ENCODE data around the gene SSBP1. TPM values are rescaled to one million over a fixed set of nuclear protein-coding genes. Genes with fewer than 3 reads are reported as not detected.
A peak's percentile ranks its signal among the peaks of the same experiment; 100 is the strongest.
"Not testable (repeated sequence)": the region's sequence is repeated elsewhere in the genome, so short reads cannot be mapped to it uniquely, and the experiment has no call there.

Gene SSBP1, protein sequence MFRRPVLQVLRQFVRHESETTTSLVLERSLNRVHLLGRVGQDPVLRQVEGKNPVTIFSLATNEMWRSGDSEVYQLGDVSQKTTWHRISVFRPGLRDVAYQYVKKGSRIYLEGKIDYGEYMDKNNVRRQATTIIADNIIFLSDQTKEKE
- 100 to 1,000 TPM in 1 of 6 donors, 10 to 100 TPM in 5; 30.2 to 114 (median 66.8) TPM for total RNA-seq

DNA sequence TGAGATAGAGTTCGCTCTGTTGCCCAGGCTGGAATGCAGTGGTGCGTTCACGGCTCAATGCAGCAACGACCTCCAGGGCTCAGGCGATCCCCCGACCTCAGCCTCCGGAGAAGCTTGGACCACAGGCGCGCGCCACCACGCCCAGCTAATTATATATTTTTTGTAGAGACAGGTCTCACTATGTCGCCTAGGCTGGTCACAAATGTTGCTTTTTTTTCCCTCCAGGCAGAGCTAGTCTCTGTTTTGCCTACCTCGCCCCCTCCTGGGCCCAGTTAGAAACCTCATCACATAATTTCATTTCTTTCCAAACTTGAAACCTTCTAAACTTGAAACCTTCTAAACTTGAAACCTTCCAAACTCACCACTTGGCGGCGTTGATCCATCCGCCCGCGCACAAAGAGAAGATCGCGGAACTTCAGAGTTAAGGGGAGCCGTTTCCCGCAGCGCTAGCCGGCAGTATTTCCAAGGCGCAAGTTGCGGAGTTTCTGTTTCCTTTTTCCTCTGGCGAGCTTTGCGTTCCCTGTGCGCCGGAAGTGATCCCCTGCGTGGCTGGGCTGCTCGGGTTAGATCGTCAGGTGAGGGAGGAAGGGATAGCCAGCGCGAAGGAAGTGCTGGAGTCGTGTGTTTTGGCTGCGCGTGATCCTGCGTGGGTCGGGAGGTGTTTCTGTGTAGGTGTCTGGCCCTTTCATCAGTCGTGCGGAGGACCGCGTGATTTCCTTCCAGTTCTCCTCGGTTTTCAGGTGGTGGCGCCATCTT is at the start of gene SSBP1:
SSBP1 (plus strand) TSS at position 523 of the 756 bp plus-strand sequence. CDS start 809 bp downstream, outside the sequence.
- H3K4me1 ChIP-seq = peaks cover 18 to 34% (median 27%) of the 10 kb centered on the region in 4 donors
- no peaks in the 10 kb centered on the region for H3K9me3 ChIP-seq
- peak within 1 kb of the TSS; percentile 83 to 88 (median 85) for H3K27ac ChIP-seq
- 0 to 4% methylated on average over 43 to 46 of the region's 46 CpGs for WGBS, 2 donors
- ATAC-seq (ENCODE audit: low FRiP score in 2 of 2) = peak; percentile 97 to 98
- DNase-seq = peak; percentile 84 to 91
- H3K4me3 ChIP-seq = peak within 1 kb of the TSS; percentile 64 to 86 (median 76)
- peaks cover 6 to 35% (median 17%) of the 10 kb centered on the region in 4 donors for H3K36me3 ChIP-seq
- H3K27me3 ChIP-seq = no peaks in the 10 kb centered on the region
- TF ChIP-seq POLR2A (IDR thresholded peaks at IDR 0.05) (peak in 3 of 4 donors; percentile 72 to 86 (median 76)), POLR2AphosphoS5 (IDR thresholded peaks at IDR 0.05) (peak; percentile 90 to 96), EP300 (IDR thresholded peaks at IDR 0.05) (peak in 1 of 4 donors; percentile 53)
- TF ChIP-seq, protein P1, sequence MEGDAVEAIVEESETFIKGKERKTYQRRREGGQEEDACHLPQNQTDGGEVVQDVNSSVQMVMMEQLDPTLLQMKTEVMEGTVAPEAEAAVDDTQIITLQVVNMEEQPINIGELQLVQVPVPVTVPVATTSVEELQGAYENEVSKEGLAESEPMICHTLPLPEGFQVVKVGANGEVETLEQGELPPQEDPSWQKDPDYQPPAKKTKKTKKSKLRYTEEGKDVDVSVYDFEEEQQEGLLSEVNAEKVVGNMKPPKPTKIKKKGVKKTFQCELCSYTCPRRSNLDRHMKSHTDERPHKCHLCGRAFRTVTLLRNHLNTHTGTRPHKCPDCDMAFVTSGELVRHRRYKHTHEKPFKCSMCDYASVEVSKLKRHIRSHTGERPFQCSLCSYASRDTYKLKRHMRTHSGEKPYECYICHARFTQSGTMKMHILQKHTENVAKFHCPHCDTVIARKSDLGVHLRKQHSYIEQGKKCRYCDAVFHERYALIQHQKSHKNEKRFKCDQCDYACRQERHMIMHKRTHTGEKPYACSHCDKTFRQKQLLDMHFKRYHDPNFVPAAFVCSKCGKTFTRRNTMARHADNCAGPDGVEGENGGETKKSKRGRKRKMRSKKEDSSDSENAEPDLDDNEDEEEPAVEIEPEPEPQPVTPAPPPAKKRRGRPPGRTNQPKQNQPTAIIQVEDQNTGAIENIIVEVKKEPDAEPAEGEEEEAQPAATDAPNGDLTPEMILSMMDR (IDR thresholded peaks at IDR 0.05) = peak; percentile 43 to 84 (median 72)

DNA sequence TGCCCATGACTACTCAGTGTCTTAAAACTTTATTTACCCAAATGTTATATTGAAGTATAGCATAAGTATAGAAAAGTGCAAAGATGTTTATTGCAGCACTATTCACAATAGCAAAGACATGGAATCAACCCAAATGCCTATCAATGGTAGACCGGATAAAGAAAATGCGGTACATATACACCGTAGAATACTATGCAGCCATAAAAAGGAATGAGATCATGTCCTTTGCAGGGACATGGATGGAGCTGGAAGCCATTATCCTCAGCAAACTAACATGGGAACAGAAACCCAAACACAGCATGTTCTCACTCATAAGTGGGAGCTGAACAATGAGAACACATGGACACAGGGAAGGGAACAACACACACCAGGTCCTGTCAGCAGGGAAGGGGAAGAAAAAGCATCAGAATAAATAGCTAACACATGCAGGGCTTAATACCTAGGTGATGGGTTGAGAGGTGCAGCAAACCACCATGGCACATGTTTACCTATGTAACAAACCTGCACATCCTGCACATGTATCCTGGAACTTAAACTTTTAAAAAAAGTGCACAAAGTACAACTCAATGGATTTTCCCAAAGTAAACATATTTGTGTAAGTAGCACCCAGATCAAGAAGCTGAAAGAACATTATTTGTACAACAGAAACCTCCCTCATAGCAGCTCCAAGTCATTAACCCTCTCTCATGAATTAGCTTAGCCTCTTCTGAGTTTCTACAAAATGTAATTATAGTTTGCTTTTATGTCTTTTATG is 48.9 kb upstream of the SSBP1 start:
- not testable (repeated sequence) for H3K9me3 ChIP-seq; ATAC-seq (ENCODE audit: low FRiP score in 2 of 2); H3K4me3 ChIP-seq; H3K27me3 ChIP-seq; H3K4me1 ChIP-seq; H3K27ac ChIP-seq; DNase-seq
- WGBS, 2 donors = 96 to 100% methylated on average over 3 of the region's 3 CpGs
- peaks cover 0 to 22% (median 8%) of the 10 kb centered on the region in 4 donors for H3K36me3 ChIP-seq

DNA sequence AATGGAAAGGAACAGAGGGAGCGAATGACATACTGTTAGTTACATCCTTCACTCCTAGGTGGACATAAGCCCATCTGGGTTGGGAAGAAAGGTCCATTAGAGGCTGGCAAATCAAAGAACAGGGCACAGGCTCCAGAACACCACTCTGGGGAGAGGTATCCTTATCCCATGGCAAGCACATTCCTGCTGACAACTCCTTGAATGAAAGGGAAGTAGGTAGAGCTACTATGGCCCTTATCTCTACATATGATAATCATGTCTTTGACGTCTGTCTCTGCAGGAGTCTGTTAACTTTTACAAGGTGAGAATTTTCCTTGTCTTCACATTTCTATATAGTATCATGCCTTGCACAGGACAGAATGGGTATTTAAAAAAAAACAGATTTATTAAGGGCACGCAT is 46.6 kb upstream of the SSBP1 start:
- no peak for TF ChIP-seq POLR2AphosphoS5 (IDR thresholded peaks at IDR 0.05)
- no peak for TF ChIP-seq EP300 (IDR thresholded peaks at IDR 0.05)
- TF ChIP-seq, protein P1 (IDR thresholded peaks at IDR 0.05) = no peak
- no peak for TF ChIP-seq POLR2A (IDR thresholded peaks at IDR 0.05)
- H3K9me3 ChIP-seq = no peaks in the 10 kb centered on the region
- ATAC-seq (ENCODE audit: low FRiP score in 2 of 2) (no peak), DNase-seq (no peak)
- H3K27me3 ChIP-seq = no peaks in the 10 kb centered on the region
- peaks cover 10 to 13% (median 10%) of the 10 kb centered on the region in 4 donors for H3K4me1 ChIP-seq
- peaks cover 0 to 1% (median 0%) of the 10 kb centered on the region in 4 donors for H3K36me3 ChIP-seq
- WGBS, 2 donors = 91 to 96% methylated on average over 3 of the region's 3 CpGs
- H3K27ac ChIP-seq = no peak overlapping the region
- H3K4me3 ChIP-seq = no peak overlapping the region

DNA sequence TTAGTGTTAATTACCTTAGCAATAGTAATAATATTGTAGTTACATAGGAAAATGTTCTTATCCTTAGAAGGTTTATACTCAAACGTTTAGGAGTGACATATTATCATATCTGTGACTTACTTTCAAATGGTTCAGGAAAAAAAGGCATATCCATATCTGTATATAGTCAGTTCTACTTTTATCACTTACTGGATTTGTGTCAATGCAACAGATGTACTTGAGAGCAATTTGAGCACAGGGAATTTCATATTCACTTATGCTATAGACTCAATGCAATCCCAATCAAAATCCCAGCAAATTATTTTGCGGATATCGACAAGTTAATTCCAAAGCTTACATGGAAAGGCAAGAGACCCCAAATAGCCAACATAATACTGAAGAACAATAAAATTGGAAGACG is 46.2 kb upstream of the SSBP1 start:
- H3K27ac ChIP-seq = no peak overlapping the region
- H3K27me3 ChIP-seq = no peaks in the 10 kb centered on the region
- WGBS, 2 donors = 87 to 88% methylated on average over 4 of the region's 4 CpGs
- H3K4me3 ChIP-seq = no peak overlapping the region
- no peaks in the 10 kb centered on the region for H3K9me3 ChIP-seq
- H3K4me1 ChIP-seq = peaks cover 12 to 18% (median 14%) of the 10 kb centered on the region in 4 donors
- DNase-seq (no peak), ATAC-seq (ENCODE audit: low FRiP score in 2 of 2) (no peak)
- TF ChIP-seq POLR2AphosphoS5 (IDR thresholded peaks at IDR 0.05) = no peak
- TF ChIP-seq EP300 (IDR thresholded peaks at IDR 0.05) = no peak
- TF ChIP-seq, protein P1 (IDR thresholded peaks at IDR 0.05) = no peak
- TF ChIP-seq POLR2A (IDR thresholded peaks at IDR 0.05) = no peak
- H3K36me3 ChIP-seq = no peaks in the 10 kb centered on the region

DNA sequence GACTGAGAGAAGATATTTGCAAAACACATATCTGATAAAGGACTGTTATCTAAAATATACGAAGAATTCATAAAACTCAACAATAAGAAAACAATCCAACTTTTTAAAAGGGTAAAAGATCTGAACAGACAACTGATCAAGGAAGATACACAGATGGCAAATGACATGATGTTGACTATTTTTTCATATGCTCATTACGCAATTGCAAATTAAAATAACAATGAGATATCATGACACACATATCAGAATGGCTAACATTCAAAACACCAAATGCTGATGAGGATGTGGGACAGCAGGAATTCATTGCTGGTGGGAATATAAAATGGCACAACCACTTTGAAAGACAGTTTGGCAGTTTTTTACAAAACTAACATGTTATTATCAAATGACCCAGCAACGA is 45.1 kb upstream of the SSBP1 start:
- Histone ChIP-seq H3K9me3 (no peaks in the 10 kb centered on the region), H3K4me1 (peaks cover 12 to 27% (median 18%) of the 10 kb centered on the region in 4 donors), H3K27ac (no peak overlapping the region), H3K36me3 (no peaks in the 10 kb centered on the region), H3K27me3 (no peaks in the 10 kb centered on the region), H3K4me3 (no peak overlapping the region)
- no peak for ATAC-seq (ENCODE audit: low FRiP score in 2 of 2)
- TF ChIP-seq EP300 (IDR thresholded peaks at IDR 0.05) (no peak), POLR2A (IDR thresholded peaks at IDR 0.05) (no peak), POLR2AphosphoS5 (IDR thresholded peaks at IDR 0.05) (no peak)
- TF ChIP-seq, protein P1 (IDR thresholded peaks at IDR 0.05) = no peak
- no peak for DNase-seq
- WGBS, 2 donors = 79% methylated on average over 3 of the region's 3 CpGs
